DMS79 (cell line): ENCODE results near the gene IL4.

Source experiments
- DNase-seq: peaks from one replicate; lab custom pipeline; 2025; lab: John Stamatoyannopoulos, UW

The IL4 gene

DNA sequence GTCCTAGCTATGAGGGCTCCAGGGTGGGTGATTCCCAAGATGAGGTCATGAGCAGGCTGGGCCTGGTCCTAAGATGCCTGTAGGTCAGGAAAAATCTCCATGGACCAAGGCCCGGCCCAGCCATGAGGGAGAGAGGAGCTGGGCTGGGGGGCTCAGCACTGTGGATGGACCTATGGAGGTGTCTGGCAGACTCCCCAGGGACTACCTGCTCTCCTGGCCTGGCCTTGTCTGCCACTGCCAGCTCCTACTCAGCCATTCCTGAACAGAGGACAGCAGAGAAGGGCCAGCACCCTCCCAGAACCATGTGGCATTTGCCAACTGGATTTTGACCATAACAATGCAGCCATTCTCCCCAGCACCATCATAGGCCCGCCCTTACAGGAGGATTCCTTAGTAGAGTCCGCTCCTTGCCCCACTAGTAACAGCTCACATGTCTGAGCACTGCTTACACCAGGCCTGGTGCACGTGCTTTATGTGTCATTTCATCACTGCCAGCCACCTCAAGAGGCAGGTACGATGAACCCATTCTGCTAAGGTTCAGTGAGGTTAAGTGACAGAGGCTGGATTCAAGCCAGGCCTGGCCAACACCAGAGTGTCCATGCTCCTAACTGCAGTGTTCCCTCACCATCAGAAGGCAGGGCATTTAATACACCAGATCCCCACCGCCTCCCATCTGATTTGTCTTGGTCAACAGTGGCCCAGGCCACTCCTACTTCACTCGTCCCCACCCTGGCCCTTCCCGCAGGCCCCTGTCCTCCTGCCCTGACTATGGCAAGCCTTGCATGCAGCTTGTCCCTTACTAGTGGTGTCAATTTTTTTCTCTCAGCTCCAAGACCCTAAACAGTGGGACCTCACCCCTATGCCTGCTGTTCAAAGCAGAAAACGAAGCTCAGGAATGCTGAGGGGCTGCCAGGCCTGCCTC lies 15.1 kb upstream of the IL4 start:
- no peak for DNase-seq

DNA sequence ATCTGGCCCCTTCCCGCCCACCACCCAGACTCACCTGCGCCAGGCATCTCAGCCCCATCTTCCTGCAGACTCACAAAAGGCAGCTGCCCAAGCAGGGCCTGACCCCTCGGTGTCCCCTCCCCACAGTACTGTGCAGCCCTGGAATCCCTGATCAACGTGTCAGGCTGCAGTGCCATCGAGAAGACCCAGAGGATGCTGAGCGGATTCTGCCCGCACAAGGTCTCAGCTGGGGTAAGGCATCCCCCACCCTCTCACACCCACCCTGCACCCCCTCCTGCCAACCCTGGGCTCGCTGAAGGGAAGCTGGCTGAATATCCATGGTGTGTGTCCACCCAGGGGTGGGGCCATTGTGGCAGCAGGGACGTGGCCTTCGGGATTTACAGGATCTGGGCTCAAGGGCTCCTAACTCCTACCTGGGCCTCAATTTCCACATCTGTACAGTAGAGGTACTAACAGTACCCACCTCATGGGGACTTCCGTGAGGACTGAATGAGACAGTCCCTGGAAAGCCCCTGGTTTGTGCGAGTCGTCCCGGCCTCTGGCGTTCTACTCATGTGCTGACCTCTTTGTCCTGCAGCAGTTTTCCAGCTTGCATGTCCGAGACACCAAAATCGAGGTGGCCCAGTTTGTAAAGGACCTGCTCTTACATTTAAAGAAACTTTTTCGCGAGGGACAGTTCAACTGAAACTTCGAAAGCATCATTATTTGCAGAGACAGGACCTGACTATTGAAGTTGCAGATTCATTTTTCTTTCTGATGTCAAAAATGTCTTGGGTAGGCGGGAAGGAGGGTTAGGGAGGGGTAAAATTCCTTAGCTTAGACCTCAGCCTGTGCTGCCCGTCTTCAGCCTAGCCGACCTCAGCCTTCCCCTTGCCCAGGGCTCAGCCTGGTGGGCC lies 13.9 kb upstream of the IL4 start:
- no peak for DNase-seq

DNA sequence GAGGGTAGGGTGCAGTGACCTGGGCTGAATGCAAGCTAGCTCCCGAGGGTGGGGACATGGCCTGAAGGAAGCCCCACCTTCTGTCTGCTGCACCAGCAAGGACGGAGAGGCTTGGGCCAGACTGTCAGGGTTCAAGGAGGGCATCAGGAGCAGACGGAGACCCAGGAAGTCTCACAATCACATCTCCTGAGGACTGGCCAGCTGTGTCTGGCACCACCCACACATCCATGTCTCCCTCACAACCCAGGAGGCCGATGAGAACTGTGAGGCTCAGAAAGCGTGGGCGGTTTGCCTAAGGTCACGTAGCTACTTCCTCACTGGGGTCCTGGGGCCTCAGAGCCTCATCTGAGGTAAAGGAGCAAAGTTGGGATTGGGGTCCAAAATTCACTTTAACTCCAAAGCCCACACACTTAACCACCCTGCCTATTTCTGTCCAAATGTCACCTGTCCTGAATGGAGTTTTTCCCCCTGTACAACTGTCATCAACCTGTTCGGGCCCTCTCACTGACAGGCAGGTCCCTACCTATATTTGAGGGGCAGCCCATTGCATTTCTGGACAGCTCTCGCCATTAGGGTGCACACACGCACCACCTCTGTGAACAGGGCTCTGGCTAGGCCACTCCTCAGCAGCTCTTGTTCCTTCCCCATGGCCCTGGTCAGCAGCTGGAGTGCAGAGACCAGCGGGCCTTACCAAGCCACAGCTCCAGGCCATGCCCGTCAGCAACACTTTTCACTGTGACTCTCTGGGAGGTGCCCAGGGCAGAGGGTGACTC lies 12.4 kb upstream of the IL4 start:
- no peak for DNase-seq

DNA sequence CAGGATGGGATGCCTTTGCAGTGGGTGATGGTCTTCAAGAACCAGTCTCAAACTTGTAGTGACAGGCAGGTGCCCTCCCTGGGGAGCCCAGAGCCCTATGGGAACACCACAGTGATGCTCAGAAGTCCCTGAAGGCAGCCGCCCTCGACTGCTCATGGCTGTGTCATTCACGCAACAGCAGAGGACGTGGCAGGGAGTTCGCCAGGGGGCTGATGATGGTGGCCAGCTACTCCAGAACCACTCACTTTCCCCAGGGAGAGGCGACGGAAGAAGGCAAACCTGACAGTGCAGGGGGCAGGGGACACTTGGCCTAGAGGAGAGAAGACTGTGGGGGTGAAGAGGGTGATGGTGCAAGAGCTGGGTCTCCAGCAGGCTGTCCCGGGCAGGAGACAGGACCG lies 11.8 kb upstream of the IL4 start:
- DNase-seq, result no peak

DNA sequence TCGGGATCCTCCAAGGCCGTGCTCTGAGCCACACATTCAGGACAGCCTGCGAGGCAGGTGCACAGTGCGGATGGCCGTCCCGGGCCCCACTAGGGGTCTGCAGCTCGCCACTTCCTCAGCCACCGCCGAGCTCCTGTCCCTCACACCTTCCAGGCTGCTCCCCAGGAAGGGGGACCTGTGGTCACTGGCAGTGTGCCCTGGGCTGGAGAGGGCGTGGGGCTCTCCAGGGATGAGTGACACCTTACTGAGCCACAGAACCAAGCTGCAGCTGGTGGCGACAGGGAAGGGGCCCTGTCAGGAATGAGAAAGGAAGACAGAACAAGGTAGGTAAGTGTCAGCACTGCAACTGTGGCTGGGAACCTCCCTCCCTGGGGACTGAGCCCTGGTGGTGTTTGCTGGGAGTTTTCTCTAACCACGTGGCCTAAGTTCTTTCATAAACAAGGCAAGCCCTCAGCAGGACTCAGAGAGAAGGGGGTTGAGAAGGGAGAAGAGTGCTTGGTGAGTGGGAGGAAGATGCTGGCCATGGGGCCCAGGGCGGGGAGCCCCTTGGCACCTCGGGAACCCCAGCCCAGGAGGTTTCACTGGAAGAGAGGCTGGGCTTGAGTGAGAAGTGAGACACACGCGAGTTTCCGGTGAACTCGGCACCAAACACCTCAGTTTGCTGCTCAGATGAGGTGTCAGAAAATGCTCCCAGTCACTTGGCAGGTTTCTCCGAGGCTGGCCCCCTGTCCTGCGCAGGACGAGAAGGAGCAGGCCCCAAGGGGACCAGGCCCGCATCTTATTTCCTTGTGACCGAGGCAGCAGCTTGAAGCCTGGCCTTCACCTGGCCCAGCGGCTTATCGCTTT lies 10.6 kb upstream of the IL4 start:
- DNase-seq, result no peak

DNA sequence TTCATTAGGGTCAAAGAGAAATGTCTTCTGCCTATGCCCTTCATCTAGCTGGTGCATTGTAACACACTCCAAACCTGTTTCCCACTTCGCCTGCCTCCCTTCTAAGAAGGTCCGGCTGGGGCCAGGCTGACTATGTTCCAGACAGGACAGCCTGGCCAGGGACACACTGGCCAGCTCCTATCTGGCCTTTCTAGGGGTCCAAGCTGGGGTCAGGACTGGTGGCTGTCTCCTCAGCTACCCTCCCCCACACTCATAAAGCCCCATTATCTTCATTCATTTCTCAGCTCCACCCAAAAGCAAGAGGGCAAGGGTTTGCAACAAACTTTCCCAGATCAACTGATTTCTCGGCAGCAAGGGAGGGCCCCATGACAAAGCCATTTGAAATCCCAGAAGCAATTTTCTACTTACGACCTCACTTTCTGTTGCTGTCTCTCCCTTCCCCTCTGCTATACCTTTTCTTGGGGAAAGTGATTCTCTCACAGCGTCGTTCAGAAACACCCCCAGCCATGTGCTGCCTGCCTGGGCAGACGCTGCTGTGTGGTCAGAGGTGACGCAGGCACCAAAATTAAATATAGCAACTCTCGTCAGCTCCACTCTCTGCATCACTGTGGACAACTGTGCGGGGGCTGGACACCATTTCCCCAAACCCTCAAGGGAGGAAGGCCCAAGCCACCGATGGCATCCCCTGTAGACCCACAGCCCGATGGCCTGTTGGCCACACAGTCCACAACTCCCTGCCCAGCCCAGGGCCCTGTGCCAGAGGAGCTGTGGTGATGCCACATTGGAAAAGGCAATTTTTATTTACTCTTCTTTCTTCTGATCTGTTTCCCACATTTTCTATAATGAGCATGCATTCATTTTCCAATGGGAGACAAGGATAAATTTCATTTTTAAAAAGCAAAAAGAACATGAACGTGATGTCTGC lies 9.8 kb upstream of the IL4 start:
- no peak for DNase-seq

DNA sequence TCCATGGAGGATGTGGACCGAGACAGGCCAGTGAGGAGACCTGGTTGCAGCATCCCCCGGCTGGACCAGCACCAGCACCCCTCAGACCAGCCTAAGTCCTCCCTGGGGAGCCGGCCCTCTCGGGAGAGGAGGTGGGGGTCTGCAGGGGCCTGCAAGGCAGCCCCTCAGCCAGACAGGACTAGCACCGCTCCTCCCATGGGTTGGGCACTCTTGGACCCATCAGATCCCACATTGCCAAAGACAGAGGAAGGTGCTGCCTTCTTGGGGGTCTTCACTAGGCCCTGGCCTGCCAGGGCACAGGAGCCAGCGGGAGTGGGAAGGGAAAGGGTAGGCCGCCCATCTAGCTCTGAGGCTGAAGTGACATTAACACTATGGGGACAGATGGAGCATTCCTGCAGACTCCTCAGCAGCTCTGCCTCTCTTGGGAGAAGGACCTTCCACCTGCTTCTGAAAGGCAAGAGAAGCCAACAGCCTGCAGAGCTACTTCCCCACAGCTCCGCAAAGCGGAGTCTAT lies 9.0 kb upstream of the IL4 start:
- no peak for DNase-seq

DNA sequence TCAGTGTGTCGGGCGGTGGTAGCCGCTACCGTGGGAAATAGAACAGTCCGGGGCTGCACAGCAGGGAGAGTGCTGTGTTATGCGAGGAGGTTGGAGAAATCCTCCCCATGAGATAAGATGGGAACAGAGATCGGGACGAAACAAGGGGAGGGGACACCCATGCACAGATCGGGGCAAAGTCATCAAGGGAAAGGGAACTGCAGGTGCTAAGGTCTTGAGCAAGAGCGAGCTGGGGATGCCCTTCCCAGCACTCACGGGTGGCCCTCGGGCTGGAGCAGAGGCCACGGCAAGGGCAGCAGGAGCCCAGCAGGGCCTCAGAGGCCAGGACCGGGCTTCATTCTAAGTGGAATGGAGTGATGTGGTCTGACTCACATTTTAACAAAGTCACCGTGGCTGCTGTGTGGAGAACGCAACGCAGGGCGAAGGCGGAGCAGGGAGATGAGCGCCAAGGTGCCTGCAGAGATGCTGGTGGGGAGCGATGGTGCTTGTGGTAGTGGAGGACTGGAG lies 8.2 kb upstream of the IL4 start:
- DNase-seq, result no peak

DNA sequence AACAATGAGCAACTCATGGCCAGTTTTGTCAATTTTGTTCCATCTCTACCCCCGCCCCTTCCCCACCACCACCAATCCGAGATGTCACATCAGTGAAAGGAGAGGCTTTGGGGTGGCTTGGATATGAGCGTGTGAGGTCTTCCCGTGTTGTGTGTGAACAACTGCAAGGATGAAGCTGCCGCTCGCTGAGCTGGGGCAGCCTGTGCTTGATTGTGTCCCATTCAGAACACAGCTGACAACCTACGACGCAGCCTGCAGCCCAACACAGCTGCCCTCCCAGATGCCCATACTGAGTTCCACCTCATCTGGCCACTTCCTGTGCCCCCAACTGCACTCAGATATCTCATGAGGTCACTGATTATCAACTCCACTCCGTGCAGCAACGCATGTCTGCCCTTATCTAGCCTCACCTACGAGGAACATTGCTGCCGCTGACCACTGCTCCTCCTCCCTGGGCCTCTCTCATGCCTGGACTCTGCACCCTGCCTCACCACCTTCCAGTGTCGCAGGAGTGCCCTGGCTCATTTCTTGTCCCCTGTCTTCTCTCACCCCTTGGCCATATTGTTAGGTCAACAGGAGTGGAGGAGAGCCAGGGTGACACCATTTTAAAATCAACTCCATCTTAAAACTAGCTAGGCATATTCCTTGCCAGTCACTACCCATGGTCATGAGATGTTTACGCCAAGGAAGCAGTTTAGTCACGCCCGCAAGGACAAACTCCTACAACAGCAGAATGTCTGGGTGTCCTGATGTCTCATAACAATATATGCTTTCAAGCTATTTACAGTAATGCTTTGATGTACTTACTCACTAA lies 7.3 kb upstream of the IL4 start:
- no peak for DNase-seq

DNA sequence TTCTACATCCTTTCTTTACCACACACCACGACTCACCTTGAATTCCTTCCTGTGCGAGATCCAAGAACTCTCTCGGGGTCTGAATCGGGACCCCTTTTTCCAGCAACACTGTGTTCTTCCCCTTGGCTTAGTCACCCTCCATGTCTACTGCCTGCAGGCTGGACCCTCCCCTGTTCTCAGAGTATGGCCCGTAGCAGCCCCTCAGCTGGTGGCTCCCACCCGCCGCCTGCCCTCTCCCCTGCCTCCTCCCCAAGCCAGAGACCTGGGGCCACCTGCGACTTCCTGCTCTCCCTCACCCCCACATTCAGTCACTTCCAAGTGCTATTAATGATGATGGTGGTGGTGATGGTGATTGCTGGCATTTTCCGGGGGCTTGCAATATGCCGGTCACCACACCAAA lies 6.5 kb upstream of the IL4 start:
- DNase-seq, result no peak

DNA sequence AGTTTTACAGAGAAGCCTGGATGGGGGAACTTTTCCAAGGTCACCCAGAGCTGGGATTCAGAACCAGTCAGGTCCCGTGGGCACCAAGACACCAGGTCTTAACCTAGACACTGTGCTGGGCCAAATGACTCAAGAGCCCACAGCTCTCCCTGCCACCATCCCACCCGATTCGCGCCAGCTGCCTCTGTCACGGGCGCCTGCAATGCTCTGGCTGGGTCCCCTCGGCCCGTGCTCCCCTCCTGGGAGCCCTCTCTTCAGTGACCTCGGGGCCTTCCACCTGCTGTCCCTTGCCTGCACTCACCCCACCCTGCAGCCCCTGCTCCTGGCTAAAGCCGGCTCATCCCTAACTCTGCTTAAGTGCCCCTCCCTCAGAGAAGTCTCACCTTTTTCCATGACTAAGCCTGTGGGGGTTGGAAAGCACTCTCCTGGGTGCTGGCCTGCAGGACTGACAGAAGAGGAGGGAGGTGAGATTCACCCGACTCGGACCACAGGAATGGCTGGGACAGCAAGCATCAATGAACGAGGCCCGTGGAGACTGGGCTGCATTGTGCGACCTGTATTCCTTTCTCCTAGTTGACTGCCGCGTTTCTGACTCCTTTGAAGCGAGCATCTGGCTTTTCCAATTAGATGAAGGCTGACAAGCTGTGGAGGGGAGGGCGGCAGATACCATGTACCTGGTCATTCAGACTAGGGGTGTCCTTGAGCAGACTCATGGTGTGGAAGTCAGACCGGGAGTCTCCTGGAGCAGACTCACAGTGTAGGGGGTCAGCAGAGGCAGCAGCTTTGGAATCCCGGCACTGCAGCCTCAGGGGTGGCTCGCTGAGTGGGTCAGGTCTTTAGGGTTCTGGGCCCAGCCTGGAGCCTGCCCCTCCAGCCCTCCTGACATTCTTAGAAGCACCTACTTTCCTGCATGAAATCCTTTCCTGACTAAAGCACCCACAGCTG lies 5.8 kb upstream of the IL4 start:
- no peak for DNase-seq

DNA sequence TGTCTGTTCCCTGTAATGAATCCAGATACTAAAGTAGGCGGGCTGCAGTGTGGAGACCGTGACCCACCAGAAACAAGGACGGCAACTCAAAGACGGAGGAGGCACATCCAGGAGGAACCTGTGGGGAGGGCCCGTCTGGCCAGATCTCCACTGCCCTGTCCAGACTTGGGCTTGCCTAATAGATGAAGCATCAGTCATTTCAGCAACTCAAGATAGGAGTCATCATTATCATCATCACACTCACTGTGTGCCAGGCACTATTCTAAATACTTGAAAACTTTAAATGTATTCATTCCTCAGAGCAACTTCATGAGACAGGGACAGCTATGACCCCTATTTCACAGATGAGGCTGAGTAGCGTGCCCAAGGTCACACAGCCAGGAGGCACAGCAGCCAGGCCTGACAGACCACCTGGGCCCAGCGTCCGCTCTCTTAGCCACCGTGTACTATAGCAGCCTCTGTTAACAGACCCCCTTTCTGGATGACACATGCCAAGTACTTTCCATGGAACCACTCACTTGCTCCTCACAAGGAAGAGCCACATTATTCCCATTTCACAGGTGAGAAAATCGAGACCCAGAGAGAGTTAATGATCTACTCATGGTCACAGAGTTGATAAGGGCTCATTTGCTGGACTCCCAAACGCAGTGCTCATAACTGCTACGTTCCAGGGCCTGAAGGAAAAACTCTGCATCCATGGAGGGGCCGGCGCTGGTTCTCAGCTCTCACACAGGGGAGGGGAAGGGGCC lies 4.9 kb upstream of the IL4 start:
- DNase-seq, result no peak

DNA sequence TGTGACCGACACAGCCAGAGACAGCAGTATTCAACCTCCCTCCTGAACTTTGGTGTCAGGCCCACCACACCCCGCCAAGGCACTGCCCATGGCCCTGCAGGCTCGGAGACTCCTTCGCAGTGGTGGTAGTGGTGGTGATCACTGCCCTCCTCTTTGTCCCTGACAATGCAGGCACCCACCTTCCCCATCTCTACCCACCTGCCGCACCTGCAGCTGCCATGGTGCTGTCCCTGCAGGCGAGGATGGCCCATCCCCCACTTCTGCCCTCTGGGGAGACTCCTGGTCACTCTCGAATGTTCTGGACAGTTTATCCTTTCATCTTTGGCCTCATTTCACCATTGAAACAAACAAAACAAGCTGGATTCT lies 4.4 kb upstream of the IL4 start:
- no peak for DNase-seq

DNA sequence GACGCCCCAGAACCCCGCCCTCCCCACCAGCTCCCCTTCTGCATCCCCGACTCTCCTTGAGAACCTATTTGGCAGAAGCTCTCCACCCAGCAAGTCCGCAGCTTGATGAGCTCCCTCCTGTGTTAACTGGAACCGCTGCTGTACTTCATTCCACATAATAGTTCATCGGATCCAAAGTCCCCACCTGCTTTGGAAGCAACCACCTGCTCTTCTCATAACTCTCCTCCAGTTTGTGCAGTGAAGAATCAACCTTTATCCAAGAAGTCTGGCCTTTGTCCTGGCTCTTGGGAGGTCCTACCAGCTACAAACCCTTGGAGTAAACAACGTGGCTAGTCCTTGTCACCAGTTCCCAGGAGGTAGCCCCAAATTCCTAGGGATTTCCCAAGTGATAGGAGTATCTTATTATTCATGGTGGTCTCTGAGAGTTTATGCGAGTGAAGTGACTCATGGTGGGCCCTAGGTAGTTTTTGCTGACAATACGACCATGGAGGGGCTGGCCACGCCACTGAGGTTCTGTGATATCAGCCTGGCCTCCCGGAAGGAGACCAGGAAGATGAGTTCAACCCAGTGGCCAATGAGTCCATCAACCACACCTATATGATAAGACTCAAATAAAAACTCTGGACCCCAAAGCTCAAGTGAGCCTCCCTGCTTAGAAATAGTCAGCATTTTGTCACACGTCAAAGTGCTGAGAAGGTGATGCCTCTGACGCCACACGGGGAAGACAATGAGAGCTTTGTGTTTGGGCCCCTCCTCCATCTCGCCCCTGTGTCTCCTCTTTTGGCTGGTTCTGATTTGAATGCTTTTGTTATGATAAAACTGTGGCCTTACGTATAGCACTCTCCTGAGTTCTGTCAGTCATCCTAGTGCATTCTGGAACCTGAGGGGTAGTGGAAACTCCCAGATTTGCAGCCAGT lies 3.6 kb upstream of the IL4 start:
- DNase-seq, result no peak

DNA sequence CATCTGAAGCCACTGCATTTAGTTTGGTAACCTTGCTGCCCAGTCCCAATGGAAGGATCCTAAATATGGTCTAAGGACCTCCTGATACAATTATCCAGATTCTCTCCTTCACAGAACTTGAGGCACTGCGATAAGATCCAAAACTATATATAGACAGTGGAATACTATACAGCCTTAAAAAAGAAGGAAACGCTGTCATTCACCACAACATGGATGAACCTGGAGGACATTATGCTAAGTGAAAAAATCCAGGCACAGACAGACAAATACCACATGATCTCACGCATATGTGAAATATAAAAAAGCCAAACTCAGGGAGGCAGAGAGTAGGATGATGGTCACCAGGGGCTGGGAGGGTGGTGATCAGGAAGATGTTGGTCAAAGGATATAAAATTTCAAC lies 2.8 kb upstream of the IL4 start:
- no peak for DNase-seq

DNA sequence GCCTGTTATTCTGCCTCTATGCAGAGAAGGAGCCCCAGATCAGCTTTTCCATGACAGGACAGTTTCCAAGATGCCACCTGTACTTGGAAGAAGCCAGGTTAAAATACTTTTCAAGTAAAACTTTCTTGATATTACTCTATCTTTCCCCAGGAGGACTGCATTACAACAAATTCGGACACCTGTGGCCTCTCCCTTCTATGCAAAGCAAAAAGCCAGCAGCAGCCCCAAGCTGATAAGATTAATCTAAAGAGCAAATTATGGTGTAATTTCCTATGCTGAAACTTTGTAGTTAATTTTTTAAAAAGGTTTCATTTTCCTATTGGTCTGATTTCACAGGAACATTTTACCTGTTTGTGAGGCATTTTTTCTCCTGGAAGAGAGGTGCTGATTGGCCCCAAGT lies 301 bp upstream of the IL4 start:
- no peak for DNase-seq
